Right atrium auricular region (tissue), 2 donors: ENCODE results near the gene PLEKHA8. TPM values are rescaled to one million over a fixed set of nuclear protein-coding genes. Genes with fewer than 3 reads are reported as not detected.
"Not testable (repeated sequence)": the region's sequence is repeated elsewhere in the genome, so short reads cannot be mapped to it uniquely, and the experiment has no call there.

Source experiments
- DNase-seq: peaks from one replicate; pipeline ENCODE4 v3.0.0-alpha.2; 2019; ENCODE audit warnings: low spot score
- H3K27ac ChIP-seq, 2 donors: fragments of 200-600 bp; sonication (generic); 1 replicate in 1 of 2; 2 replicates in 1 of 2; pipeline ENCODE4 v1.5.1; 2016 to 2019
- H3K27me3 ChIP-seq, 2 donors: fragments of 200-600 bp; sonication (generic); one replicate each; pipeline versions ENCODE4 v1.5.1 to v1.6.0; 2017 to 2019
- H3K36me3 ChIP-seq: fragments of 200-600 bp; sonication (generic); one replicate; pipeline ENCODE4 v1.5.1; 2016
- H3K4me1 ChIP-seq, 2 donors: fragments of 200-600 bp; sonication (generic); one replicate each; pipeline versions ENCODE4 v1.5.1 to v1.6.0; 2017 to 2019
- H3K4me3 ChIP-seq, 2 donors: fragments of 200-600 bp; sonication (generic); 1 replicate in 1 of 2; 2 replicates in 1 of 2; pipeline ENCODE4 v1.5.1; 2017 to 2019; ENCODE audit warnings: mild to moderate bottlenecking in 1 of 2, moderate library complexity in 1 of 2
- H3K9me3 ChIP-seq, 2 donors: fragments of 200-600 bp; sonication (generic); one replicate each; pipeline ENCODE4 v1.5.1; 2019
- CTCF ChIP-seq, 2 donors: fragments of 200-600 bp; sonication (generic); IDR thresholded peaks; one replicate each; pipeline ENCODE4 v1.5.1; 2019; ENCODE audit warnings: antibody characterized with exemption in 2 of 2
- total RNA-seq, 2 donors: library from RNA; depleted of rRNA; stranded (reverse); fragments of >200 nt; gene quantifications; one replicate each; pipeline ENCODE4 v1.1.0, GENCODE V29; 2016

The PLEKHA8 gene
- total RNA-seq, 2 donors from 2014 or later = 2.0 to 3.3 TPM

- H3K4me1 ChIP-seq = no peaks in the 10 kb centered on the region
- DNase-seq = no peak
- no peak overlapping the region for H3K27ac ChIP-seq
- no peak overlapping the region for H3K4me3 ChIP-seq
- no peaks in the 10 kb centered on the region for H3K9me3 ChIP-seq
- H3K36me3 ChIP-seq = peaks cover 29% of the 10 kb centered on the region
- H3K27me3 ChIP-seq = no peaks in the 10 kb centered on the region
- TF ChIP-seq CTCF (IDR thresholded peaks at IDR 0.05) = no peak
Observed at GRCh38 chr7:30049173-30049572, 21.0 kb downstream of the PLEKHA8 start.

GRCh38 chr7:30053068-30053467 lies 24.9 kb downstream of the PLEKHA8 start:
- no peak overlapping the region for H3K4me3 ChIP-seq
- no peak overlapping the region for H3K27ac ChIP-seq
- TF ChIP-seq CTCF (IDR thresholded peaks at IDR 0.05) = no peak
- H3K9me3 ChIP-seq = no peaks in the 10 kb centered on the region
- peaks cover 22% of the 10 kb centered on the region for H3K36me3 ChIP-seq
- H3K27me3 ChIP-seq = no peaks in the 10 kb centered on the region
- no peak for DNase-seq
- no peaks in the 10 kb centered on the region for H3K4me1 ChIP-seq

GRCh38 chr7:30057741-30058140 lies 29.5 kb downstream of the PLEKHA8 start:
- no peak for TF ChIP-seq CTCF (IDR thresholded peaks at IDR 0.05)

GRCh38 chr7:30061786-30062185 lies 33.6 kb downstream of the PLEKHA8 start:
- H3K4me1 ChIP-seq, H3K27ac ChIP-seq, H3K4me3 ChIP-seq, H3K27me3 ChIP-seq, H3K9me3 ChIP-seq, DNase-seq: not testable (repeated sequence)
- peak; percentile 18 to 58 for TF ChIP-seq CTCF (IDR thresholded peaks at IDR 0.05)
- peaks cover 18% of the 10 kb centered on the region for H3K36me3 ChIP-seq

More at GRCh38 chr7:30057741-30058140, 29.5 kb downstream of the PLEKHA8 start:
- no peak for DNase-seq
- Histone ChIP-seq H3K36me3 (peaks cover 7% of the 10 kb centered on the region), H3K27ac (no peak overlapping the region), H3K27me3 (no peaks in the 10 kb centered on the region), H3K4me3 (no peak overlapping the region), H3K9me3 (no peaks in the 10 kb centered on the region), H3K4me1 (no peaks in the 10 kb centered on the region)

- no peak overlapping the region for H3K4me3 ChIP-seq
- no peaks in the 10 kb centered on the region for H3K27me3 ChIP-seq
- H3K27ac ChIP-seq = no peak overlapping the region
- DNase-seq = no peak
- TF ChIP-seq CTCF (IDR thresholded peaks at IDR 0.05) = peak; percentile 34 to 71
- no peaks in the 10 kb centered on the region for H3K4me1 ChIP-seq
- H3K9me3 ChIP-seq = no peaks in the 10 kb centered on the region
- peaks cover 18% of the 10 kb centered on the region for H3K36me3 ChIP-seq
Observed at GRCh38 chr7:30062587-30062986, 34.4 kb downstream of the PLEKHA8 start.

- Histone ChIP-seq H3K9me3 (no peaks in the 10 kb centered on the region), H3K36me3 (peaks cover 18% of the 10 kb centered on the region), H3K4me3 (no peak overlapping the region), H3K27ac (no peak overlapping the region), H3K4me1 (peaks cover 0 to 8% of the 10 kb centered on the region in 2 donors), H3K27me3 (no peaks in the 10 kb centered on the region)
- no peak for DNase-seq
- no peak for TF ChIP-seq CTCF (IDR thresholded peaks at IDR 0.05)
Observed at GRCh38 chr7:30065746-30066145, 37.5 kb downstream of the PLEKHA8 start.
